Fibroblast of the aortic adventitia (primary cell): ENCODE data around the gene KRTAP1-5. TPM values are rescaled to one million over a fixed set of nuclear protein-coding genes. Genes with fewer than 3 reads are reported as not detected.
"Not testable (repeated sequence)": the region's sequence is repeated elsewhere in the genome, so short reads cannot be mapped to it uniquely, and the experiment has no call there.

ENCODE experiments used
- DNase-seq: peaks from one replicate; pipeline ENCODE4 v3.0.0-alpha.2; 2010; ENCODE audit warnings: low read depth
- H3K4me3 ChIP-seq: 2 replicates; pipeline ENCODE4 v1.5.1; 2011; ENCODE audit warnings: low read depth, mild to moderate bottlenecking, control low read depth, low read length, moderate library complexity
- CTCF ChIP-seq: IDR thresholded peaks from 2 replicates; pipeline ENCODE4 v1.5.1; 2011; ENCODE audit warnings: mild to moderate bottlenecking, low read length, control low read depth, inconsistent platforms; ENCODE audit not compliant: insufficient read depth
- total RNA-seq: library from RNA; depleted of rRNA; stranded (reverse); fragments of >200 nt; gene quantifications from 2 replicates; pipeline ENCODE4 v1.2.3, GENCODE V29; 2012; ENCODE audit warnings: low replicate concordance

The KRTAP1-5 gene
- total RNA-seq, 1 donor, result 1.4 TPM

- TF ChIP-seq CTCF, result no peak
- no peak overlapping the region for H3K4me3 ChIP-seq
- DNase-seq, result no peak
Observed at GRCh38 chr17:41058741-41059140, 31.7 kb upstream of the KRTAP1-5 start.

- H3K4me3 ChIP-seq, result no peak overlapping the region
- DNase-seq, result no peak
- no peak for TF ChIP-seq CTCF
Observed at GRCh38 chr17:41057547-41057946, 30.5 kb upstream of the KRTAP1-5 start.

DNA sequence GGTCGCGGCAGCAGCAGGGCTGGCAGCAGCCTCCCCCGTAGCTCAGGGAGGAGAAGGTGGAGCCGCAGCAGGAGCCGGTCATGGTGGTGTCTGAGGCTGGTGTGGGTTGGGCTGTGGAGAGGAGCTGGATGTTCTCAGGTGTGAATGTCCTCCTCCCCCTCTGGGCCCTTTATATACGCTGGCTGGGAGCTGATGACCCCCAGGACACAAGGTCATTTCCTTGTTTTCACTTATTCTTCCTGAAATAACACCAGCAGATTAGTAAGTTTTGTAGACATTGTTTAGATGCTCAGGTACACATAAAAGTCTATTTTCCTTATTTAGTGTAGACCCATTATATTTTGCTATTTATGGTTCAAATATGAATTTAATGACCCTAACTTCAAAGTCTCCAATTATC, 28.1 kb upstream of the KRTAP1-5 start, which contains the start of gene KRTAP2-2:
Gene KRTAP2-2, minus strand, starts transcription at position 101 of the 400 bp plus-strand sequence. Its CDS starts 19 bp downstream, at position 82.
- not testable (repeated sequence) for DNase-seq

GRCh38 chr17:41054556-41054955, 27.5 kb upstream of the KRTAP1-5 start:
- DNase-seq, H3K4me3 ChIP-seq: not testable (repeated sequence)

More for the DNA sequence above, 28.1 kb upstream of the KRTAP1-5 start, which contains the start of gene KRTAP2-2:
- not testable (repeated sequence) for H3K4me3 ChIP-seq

GRCh38 chr17:41054025-41054424, 27.0 kb upstream of the KRTAP1-5 start:
- TF ChIP-seq CTCF, result no peak
- no peak for DNase-seq
- no peak overlapping the region for H3K4me3 ChIP-seq

- H3K4me3 ChIP-seq, result no peak overlapping the region
- DNase-seq, result no peak
- no peak for TF ChIP-seq CTCF
Observed at GRCh38 chr17:41052566-41052965, 25.6 kb upstream of the KRTAP1-5 start.

DNA sequence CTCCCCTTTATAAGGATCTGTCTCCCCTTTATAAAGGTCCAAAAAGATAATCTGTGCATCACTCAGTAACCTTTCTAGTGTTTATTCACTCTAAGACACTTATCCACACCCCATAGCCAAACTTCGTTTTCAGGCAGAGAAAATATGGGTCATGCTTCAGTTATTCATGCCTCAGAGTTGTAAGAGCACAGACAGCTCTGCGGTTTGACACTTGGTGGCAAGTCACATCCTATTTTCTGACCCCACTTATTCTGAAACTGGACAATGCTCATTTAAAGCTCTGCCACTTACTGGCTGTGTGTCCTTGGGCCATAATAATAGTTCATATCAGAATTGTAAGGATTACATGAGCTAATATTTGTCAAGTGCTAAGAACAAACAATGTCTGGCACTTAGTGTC, 22.1 kb upstream of the KRTAP1-5 start:
- DNase-seq, result no peak
- no peak for TF ChIP-seq CTCF
- no peak overlapping the region for H3K4me3 ChIP-seq

DNA sequence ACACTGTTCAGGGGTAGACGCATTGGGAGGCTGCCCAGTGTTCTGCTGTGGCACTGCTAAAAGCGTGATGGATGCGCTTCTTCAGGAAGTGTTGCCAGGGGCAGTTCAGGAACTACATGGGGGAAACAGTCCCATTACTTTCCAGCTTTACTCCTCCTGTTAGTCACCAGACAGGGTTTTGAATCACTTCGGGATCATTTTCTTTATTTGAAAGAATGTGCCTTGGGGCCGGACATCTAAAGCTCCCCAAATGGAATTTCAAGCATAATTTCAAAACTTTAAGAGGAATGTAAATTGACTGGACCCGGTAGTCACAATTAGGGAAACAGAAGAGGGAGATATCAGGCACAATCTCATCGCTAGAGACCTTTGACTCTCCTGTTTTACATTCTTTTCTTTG, 21.4 kb upstream of the KRTAP1-5 start:
- TF ChIP-seq CTCF, result no peak
- DNase-seq, result no peak
- H3K4me3 ChIP-seq, result no peak overlapping the region

DNA sequence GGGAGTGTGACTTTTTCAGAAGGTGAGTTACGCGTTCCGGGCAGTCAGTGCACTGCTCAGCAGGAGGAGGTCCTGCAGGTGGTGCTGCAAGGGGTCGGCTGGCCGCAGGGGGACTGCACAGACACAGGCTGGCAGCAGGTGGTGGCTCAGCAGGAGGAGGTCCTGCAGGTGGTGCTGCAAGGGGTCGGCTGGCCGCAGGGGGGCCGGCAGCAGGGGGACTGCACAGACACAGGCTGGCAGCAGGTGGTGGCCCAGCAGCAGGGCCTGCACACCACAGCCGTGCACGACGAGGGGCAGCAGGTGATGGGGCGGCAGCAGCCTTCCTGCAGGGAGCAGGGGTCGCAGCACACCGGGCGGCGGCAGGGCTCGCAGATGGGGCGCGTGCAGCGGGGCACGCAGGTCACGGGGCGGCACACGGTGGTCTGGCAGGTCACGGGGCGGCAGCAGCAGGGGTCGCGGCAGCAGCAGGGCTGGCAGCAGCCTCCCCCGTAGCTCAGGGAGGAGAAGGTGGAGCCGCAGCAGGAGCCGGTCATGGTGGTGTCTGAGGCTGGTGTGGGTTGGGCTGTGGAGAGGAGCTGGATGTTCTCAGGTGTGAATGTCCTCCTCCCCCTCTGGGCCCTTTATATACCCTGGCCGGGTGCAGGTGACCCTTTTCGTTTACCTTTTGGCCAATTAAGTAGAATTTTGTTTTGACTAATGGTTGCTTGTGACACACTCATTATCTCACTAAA, 19.9 kb upstream of the KRTAP1-5 start, which contains the start of gene KRTAP2-1:
Gene KRTAP2-1, minus strand, starts transcription at position 582 of the 731 bp plus-strand sequence. Its CDS starts 49 bp downstream, at position 533.
- not testable (repeated sequence) for DNase-seq, H3K4me3 ChIP-seq
